ENCODE results near the gene RAB36. TPM values are rescaled to one million over a fixed set of nuclear protein-coding genes. Genes with fewer than 3 reads are reported as not detected.

Gene RAB36
- total RNA-seq, 1 donor from 2014 or later, result 17.1 TPM

DNA sequence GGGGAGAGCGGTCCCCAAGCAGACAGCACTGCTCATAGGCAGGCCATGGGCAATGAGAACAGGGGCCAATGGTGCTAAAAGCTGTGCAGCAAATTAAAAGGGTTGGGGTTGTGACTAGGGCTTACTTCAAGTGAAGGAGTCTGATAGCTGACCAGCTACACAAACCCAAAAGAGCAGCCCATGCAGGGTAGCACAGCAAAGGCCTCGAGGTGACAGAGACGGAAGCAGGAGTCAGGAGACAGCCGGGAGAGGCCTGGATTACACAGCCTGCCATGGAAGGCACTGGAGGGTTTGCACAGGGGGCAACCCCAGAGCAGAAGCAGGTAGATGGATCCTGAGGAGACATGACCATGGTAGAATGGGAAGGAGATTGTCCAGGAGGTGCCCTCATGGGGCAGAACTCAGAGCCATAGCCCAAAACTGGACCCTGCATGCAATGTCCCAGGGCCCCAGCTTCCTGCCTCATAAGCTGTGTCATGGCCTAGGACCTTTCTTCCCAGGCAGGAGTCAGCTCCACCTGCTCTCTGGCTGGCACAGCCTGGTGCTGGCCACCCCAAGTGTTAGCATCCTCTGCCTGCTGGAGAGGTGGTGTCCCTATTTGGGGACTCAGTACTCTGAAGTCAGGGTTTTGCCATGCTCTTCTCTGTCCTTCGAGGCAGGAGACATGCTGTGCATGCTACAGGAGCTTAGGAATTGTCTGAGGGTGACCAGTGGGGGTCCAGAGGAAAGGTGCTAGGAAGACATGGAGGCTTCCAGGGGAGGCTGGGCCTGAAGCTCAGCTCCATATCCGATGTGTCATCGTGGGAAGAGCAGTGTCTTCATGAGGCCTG, 36.8 kb upstream of the RAB36 start:
- no peak for DNase-seq (ENCODE audit: low read depth)

DNA sequence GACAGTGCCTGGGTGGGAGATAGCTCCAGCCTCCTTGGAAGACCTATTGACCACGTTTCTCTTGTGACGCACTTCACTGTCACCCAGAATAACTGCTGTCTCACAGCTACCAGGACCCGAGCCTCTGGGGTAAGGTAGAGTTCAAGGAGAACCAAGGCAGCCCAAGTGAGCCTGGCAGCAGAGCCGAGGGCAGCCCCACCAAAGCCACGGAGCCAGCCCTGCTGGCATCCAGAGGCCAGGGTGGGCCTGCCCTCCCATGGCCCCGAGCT, 36.3 kb upstream of the RAB36 start:
- DNase-seq (ENCODE audit: low read depth), result no peak

DNA sequence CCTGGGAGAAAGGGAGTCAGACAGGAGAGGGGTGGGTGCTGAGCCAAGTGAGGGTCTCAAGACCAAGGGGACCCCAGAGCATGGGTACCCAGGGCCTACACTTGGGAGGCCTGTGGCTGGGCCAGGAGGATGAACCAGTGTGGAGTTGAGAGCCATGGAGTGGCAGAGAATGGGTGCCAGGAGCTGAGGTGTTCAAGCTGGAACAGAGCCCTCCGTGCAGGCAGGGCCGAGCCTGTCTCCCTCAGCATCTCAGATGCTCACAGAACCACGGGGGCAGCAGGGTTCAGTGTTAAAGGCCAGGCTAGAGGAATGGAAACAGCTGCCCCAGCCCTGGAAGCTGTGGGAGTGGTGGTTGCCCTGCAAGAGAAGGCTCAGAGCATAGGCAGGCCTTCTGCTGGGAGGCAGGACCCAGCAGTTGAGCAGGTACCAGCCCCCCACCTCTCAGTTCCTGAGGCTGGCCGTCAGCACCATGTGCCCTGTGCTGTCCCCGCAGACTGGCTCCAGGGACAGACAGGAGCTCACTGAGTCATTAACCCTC, 35.8 kb upstream of the RAB36 start:
- DNase-seq (ENCODE audit: low read depth), result no peak

- no peak for DNase-seq (ENCODE audit: low read depth)
Measured at GRCh38 chr22:23110190-23110921, 34.9 kb upstream of the RAB36 start.

GRCh38 chr22:23110922-23111527, 34.3 kb upstream of the RAB36 start:
- no peak for DNase-seq (ENCODE audit: low read depth)

DNA sequence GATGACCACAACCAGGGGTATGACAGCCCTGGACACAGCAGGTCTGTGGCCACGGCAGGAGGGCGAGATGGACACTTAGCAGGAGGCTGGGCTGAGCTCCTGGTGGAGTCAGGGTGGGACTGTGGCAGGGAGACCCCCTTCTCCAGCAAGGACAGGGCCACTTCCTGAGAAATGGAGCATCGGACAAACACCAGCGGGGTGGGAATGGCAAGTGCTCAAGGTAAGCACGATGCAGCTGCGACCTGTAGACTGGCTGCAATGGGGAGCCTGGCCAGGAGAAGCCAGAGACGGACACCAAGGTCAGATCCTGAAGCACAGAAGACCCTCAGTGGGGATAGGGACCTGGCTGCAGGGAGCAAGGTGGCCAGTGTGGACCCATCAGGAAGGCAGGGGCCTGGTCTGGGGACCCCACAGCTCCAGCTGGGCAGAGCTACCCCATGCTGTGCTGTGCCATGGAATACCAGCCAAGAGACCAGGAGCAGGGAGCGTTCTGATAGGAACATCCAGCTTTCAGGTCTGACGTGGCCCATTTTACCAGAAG, 32.7 kb upstream of the RAB36 start:
- no peak for DNase-seq (ENCODE audit: low read depth)

GRCh38 chr22:23113067-23113846, 32.0 kb upstream of the RAB36 start:
- DNase-seq (ENCODE audit: low read depth), result no peak

DNA sequence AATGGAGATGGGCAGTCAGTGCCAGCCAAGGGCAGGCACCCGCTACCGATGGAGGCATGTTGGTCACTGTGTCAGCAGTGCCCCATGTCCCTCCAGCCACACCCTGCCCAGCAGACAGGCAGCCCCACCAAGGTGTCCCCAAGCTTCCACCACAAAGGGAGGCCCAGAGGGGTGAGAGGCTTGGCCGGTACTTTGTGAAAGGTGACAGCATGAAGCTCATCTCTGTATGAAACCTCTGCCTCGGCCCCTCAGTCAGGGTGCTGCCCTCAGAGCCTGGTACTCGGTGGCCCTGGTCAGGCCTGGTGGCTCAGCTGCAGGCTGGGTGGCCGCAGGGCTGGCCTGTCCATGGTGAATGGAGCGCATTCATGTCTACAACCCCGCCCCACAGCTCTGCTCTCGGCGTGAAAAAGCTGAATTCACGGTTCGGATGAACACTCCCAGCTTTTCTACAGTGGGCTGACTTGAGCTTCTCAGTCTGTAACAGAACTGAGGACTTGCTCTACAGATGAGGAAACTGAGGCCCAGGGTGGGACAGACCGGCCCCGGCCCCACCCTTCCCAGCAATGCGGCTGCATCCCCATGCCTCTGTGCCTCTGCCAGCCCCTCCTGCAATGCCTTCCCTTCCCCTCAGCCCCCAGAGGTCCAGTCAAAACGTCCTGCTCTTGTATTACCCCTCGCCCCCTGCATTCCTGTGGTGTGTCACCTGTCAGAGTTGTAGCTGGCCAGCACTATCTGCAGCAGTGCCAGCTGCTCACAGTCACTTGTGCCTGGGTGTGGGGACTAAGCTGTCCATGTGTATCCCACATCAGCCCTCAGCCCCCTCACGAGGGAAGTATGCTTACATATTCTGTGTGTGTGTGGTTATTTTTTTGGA, 31.2 kb upstream of the RAB36 start:
- DNase-seq (ENCODE audit: low read depth), result no peak

DNA sequence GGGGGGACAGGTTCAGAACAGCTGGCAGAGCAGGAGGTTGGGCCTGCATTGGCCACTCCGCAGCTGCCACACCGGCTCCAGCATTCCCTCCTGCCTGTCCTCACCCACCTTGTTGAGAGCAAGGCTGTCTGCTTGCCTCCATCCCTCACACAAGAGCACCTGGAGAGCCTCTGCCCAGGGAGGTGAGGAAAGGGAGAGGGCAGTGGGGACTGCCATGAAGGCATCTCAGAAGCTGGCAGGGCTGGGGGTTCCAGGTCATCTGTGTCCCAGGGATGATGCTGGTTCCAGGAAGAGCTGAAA, 30.6 kb upstream of the RAB36 start:
- DNase-seq (ENCODE audit: low read depth), result no peak

DNA sequence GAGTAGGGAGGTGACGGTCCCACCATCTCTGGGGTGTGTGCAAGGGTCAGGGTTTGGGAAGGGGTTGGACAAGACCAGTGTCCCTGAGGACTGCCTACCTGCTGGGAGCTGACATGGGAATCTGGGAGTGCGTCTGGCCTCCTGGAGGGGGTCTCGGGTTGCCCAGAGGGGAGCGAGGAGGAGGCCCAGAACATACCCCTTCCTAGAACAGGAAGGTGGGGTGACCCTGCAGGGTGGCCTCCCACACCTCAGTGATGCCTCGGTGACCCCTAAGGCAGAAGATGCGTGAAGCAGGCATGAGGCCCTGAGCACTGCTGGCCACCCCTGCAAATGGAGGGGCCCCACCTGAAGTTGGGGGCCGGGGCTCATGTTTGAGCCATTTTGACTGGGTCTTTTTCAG, 29.9 kb upstream of the RAB36 start:
- no peak for DNase-seq (ENCODE audit: low read depth)

DNA sequence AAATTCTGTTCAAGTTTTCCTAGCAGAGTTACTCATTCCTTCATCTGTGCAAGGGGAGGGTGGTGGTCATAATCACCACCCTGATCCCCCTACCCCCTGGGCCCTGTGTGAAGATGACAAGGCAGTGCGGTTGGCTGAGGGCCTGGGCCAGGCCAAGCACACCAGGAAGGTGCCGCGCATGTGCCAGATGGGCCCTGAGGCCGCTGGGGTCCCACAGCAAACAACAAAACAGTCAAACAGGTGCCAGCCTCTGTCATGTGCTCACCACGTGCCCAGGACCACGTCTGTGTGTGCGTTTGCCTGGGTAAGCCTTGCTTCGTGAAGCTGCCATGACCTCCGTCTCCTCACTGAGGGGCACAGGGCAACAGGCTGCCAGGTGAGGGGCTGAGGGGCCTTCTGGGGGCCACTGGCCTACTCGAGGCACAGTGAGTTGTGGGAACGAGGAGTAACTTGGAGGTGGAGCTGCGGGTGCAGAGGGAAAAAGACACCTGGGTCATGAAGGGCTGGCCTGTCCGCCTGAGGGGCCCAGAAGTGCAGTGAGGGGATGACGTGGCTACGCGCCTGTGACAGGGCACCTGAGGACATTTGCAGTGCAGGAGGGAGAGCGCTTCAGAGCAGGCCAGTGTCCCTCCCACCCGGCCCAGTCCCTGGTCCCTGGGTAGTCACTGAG, 29.3 kb upstream of the RAB36 start:
- DNase-seq (ENCODE audit: low read depth), result no peak

GRCh38 chr22:23116506-23117263, 28.6 kb upstream of the RAB36 start:
- no peak for DNase-seq (ENCODE audit: low read depth)

- DNase-seq (ENCODE audit: low read depth), result no peak
Measured at GRCh38 chr22:23117275-23117674, 28.0 kb upstream of the RAB36 start.

GRCh38 chr22:23117891-23118646, 27.2 kb upstream of the RAB36 start:
- DNase-seq (ENCODE audit: low read depth), result no peak

- no peak for DNase-seq (ENCODE audit: low read depth)
Measured at GRCh38 chr22:23118647-23119493, 26.4 kb upstream of the RAB36 start.

DNA sequence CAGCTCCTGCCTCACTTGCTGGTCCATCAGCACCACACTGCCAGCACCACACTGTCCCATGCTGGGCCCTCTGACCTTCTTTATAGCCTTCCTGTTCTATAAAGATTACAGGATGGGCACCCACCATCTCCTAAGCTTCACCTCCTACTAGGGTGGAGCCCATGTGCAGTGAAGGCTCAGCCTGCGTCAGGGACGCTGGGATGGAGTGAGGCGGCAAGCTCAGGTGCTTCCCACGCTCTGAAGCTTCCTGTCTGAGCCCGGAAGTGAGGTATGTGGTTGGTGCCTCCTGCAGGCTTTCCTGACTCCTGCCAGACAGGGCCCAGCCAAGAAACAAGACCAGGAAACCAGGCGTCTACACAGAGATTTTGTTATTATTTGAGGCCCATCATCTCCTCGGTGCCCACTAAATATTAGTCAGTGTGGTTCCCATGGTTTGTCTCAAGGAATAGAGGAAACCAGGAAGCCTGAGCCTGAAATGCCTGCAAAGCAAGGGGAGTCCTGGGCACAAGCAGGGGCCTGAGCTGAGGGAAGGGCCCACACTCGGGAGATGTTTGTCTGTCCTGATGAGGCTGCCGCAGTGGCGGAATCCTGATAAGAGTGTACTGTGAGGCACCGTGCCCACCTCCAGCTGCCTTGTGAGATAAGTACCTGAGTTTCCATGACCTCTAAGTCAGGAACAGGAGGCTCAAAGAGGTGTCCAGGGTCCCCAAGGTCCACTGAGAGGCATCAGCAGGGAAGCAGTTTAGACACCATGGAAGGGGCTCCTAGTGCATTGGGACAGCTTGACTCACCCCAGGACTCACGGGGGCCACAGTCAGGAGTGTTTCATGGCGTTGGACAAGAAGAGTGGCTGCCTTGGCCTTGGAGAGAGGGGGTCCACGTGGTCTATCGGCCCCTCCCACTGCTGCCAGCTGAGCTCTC, 25.5 kb upstream of the RAB36 start:
- no peak for DNase-seq (ENCODE audit: low read depth)

DNA sequence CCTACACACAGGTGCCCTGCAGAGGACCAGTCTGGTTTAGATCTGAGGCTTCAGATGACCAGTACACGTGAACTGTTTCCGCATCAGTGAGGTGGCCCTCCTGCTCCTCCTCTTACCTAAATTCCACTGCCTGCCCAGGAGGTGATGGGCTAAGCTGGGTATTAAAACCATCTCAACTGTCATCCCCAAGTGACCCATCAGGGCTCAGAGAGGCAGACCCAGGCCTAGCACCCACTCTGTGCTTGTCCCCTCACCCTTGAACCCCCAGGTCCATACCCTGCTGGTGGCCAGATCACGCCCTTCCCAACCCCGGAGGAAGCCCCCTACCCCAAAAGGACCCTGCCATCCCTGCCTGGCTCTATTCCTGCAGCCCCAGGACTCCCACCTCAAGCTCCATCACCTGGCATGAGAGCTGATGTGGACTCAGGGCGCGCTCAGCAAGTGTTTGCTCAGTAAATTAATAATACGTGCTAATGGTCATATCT, 24.8 kb upstream of the RAB36 start:
- no peak for DNase-seq (ENCODE audit: low read depth)

Measured in renal cortical epithelial cell (primary cell).